ENCODE measurements around the gene TBCK. TPM values are rescaled to one million over a fixed set of nuclear protein-coding genes. Genes with fewer than 3 reads are reported as not detected.

Gene TBCK
- total RNA-seq, 1 experiment from 2014 or later: 28.6 TPM

DNA sequence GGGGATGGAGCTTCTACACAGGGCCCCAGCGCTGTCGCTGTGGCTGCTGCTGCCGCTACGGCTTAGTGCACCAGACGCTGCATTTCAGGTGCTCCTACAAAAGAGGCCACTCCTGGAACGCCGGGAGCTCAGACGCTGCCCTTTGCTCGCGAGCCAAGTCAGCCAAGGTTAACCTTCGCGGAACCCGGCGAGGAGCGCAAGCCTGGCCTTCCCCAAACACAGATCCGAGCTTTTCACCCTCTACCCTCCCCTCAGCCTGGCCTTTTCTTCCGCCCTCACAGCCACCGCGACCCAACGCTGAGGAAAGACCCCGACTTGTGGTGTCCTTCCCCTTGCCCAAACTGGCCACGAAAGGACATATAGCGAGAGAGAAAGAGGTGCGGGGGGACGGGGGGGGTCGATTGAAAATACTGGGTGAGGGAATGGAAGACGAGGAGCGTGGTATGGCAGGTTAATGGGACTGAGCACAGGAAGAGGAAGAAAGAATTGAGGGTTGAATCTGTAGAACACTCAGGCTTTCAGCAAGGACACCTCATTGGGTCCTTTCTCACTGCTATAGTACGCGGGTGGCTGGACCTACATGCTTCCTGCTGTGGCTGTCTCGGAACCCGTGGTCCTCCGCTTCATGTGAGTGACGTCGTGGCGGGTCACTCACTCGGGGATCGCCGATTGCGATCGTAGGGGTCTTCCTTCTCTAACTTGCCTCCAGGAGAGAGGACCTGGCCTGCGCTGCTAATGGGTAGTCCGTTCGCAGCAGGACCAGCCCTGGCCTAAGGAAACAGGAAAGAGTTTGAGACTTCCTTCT lies at the start of gene TBCK, which contains the start of gene AIMP1 (continued):
- TF ChIP-seq, protein P1, sequence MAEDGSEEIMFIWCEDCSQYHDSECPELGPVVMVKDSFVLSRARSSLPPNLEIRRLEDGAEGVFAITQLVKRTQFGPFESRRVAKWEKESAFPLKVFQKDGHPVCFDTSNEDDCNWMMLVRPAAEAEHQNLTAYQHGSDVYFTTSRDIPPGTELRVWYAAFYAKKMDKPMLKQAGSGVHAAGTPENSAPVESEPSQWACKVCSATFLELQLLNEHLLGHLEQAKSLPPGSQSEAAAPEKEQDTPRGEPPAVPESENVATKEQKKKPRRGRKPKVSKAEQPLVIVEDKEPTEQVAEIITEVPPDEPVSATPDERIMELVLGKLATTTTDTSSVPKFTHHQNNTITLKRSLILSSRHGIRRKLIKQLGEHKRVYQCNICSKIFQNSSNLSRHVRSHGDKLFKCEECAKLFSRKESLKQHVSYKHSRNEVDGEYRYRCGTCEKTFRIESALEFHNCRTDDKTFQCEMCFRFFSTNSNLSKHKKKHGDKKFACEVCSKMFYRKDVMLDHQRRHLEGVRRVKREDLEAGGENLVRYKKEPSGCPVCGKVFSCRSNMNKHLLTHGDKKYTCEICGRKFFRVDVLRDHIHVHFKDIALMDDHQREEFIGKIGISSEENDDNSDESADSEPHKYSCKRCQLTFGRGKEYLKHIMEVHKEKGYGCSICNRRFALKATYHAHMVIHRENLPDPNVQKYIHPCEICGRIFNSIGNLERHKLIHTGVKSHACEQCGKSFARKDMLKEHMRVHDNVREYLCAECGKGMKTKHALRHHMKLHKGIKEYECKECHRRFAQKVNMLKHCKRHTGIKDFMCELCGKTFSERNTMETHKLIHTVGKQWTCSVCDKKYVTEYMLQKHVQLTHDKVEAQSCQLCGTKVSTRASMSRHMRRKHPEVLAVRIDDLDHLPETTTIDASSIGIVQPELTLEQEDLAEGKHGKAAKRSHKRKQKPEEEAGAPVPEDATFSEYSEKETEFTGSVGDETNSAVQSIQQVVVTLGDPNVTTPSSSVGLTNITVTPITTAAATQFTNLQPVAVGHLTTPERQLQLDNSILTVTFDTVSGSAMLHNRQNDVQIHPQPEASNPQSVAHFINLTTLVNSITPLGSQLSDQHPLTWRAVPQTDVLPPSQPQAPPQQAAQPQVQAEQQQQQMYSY (CRISPR knock-in tag; IDR thresholded peaks at IDR 0.05): no peak
- TF ChIP-seq, protein P2, sequence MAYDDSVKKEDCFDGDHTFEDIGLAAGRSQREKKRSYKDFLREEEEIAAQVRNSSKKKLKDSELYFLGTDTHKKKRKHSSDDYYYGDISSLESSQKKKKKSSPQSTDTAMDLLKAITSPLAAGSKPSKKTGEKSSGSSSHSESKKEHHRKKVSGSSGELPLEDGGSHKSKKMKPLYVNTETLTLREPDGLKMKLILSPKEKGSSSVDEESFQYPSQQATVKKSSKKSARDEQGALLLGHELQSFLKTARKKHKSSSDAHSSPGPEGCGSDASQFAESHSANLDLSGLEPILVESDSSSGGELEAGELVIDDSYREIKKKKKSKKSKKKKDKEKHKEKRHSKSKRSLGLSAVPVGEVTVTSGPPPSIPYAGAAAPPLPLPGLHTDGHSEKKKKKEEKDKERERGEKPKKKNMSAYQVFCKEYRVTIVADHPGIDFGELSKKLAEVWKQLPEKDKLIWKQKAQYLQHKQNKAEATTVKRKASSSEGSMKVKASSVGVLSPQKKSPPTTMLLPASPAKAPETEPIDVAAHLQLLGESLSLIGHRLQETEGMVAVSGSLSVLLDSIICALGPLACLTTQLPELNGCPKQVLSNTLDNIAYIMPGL (CRISPR knock-in tag; IDR thresholded peaks at IDR 0.05): 0 out of 2 replicates have a peak, but pooled peaks have one; percentile 46
- TF ChIP-seq NFE2L1 (CRISPR knock-in tag; IDR thresholded peaks at IDR 0.05) (no peak), TP53 (CRISPR knock-in tag; IDR thresholded peaks at IDR 0.05) (no peak), NFATC4 (CRISPR knock-in tag; IDR thresholded peaks at IDR 0.05) (no peak), NFYB (CRISPR knock-in tag; conservative IDR thresholded peaks at IDR 0.05; ENCODE audit: low read depth) (no peak), FOXJ3 (CRISPR knock-in tag; IDR thresholded peaks at IDR 0.05; ENCODE audit: borderline replicate concordance) (no peak), FOXK1 (CRISPR knock-in tag; IDR thresholded peaks at IDR 0.05) (peak; percentile 14; the same call in 1 of the 2 replicates), CREB1 (CRISPR knock-in tag; IDR thresholded peaks at IDR 0.05) (no peak; the same call in 1 of the 2 replicates), EMX1 (CRISPR knock-in tag; IDR thresholded peaks at IDR 0.05) (no peak), ZNF219 (CRISPR knock-in tag; IDR thresholded peaks at IDR 0.05; ENCODE audit: borderline replicate concordance) (no peak), TEAD1 (CRISPR knock-in tag; IDR thresholded peaks at IDR 0.05) (no peak), MYBL2 (CRISPR knock-in tag; IDR thresholded peaks at IDR 0.05) (0 out of 2 replicates have a peak, but pooled peaks have one; percentile 12), CREM (CRISPR knock-in tag; IDR thresholded peaks at IDR 0.05) (peak; percentile 92), RORB (CRISPR knock-in tag; IDR thresholded peaks at IDR 0.05) (no peak)
- TF ChIP-seq, protein P3, sequence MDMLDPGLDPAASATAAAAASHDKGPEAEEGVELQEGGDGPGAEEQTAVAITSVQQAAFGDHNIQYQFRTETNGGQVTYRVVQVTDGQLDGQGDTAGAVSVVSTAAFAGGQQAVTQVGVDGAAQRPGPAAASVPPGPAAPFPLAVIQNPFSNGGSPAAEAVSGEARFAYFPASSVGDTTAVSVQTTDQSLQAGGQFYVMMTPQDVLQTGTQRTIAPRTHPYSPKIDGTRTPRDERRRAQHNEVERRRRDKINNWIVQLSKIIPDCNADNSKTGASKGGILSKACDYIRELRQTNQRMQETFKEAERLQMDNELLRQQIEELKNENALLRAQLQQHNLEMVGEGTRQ (CRISPR knock-in tag; IDR thresholded peaks at IDR 0.05): no peak
- TF ChIP-seq, protein P4, sequence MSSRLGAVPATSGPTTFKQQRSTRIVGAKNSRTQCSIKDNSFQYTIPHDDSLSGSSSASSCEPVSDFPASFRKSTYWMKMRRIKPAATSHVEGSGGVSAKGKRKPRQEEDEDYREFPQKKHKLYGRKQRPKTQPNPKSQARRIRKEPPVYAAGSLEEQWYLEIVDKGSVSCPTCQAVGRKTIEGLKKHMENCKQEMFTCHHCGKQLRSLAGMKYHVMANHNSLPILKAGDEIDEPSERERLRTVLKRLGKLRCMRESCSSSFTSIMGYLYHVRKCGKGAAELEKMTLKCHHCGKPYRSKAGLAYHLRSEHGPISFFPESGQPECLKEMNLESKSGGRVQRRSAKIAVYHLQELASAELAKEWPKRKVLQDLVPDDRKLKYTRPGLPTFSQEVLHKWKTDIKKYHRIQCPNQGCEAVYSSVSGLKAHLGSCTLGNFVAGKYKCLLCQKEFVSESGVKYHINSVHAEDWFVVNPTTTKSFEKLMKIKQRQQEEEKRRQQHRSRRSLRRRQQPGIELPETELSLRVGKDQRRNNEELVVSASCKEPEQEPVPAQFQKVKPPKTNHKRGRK (CRISPR knock-in tag; IDR thresholded peaks at IDR 0.05; ENCODE audit: borderline replicate concordance): no peak
- TF ChIP-seq, protein P5, sequence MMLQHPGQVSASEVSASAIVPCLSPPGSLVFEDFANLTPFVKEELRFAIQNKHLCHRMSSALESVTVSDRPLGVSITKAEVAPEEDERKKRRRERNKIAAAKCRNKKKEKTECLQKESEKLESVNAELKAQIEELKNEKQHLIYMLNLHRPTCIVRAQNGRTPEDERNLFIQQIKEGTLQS (CRISPR knock-in tag; conservative IDR thresholded peaks at IDR 0.05): no peak
- TF ChIP-seq, protein P6, sequence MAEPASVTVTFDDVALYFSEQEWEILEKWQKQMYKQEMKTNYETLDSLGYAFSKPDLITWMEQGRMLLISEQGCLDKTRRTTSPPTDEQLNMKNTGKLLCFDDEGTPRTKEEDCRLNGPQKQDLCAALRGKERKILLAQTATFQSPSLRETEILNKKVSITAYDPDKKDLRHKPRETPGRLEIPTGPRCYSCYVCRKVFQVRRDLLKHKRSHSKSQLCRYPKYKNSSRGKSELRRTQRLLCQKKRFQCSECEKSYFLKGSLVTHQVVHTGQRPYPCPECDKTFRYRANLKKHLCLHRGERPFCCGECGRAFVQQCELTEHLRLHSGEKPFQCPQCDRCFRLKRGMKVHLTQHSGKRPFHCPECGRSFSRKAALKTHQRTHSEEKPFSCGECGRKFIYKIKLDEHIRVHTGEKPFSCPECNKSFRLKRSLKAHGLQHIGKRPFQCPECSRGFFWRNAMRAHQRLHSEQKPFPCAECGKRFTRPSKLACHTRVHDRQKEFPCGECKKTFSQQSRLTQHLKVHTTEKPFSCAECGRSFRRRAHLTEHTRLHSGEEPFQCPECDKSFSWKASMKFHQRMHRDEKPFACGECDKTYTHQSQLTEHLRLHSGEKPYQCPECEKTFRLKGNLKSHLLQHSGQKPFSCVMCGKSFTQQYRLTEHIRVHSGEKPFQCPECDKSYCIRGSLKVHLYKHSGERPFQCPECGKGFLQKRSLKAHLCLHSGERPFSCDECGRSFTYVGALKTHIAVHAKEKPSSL (CRISPR knock-in tag; conservative IDR thresholded peaks at IDR 0.05): no peak
- TF ChIP-seq, protein P7, sequence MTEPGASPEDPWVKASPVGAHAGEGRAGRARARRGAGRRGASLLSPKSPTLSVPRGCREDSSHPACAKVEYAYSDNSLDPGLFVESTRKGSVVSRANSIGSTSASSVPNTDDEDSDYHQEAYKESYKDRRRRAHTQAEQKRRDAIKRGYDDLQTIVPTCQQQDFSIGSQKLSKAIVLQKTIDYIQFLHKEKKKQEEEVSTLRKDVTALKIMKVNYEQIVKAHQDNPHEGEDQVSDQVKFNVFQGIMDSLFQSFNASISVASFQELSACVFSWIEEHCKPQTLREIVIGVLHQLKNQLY (CRISPR knock-in tag; IDR thresholded peaks at IDR 0.05): no peak
- TF ChIP-seq, protein P8, sequence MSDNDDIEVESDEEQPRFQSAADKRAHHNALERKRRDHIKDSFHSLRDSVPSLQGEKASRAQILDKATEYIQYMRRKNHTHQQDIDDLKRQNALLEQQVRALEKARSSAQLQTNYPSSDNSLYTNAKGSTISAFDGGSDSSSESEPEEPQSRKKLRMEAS (CRISPR knock-in tag; IDR thresholded peaks at IDR 0.05): peak; percentile 65
- TF ChIP-seq, protein P9, sequence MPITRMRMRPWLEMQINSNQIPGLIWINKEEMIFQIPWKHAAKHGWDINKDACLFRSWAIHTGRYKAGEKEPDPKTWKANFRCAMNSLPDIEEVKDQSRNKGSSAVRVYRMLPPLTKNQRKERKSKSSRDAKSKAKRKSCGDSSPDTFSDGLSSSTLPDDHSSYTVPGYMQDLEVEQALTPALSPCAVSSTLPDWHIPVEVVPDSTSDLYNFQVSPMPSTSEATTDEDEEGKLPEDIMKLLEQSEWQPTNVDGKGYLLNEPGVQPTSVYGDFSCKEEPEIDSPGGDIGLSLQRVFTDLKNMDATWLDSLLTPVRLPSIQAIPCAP (CRISPR knock-in tag; IDR thresholded peaks at IDR 0.05): no peak

All from WTC11 (cell line).